HepG2 (cell line): ENCODE results near the gene SULT1B1. TPM values are rescaled to one million over a fixed set of nuclear protein-coding genes. Genes with fewer than 3 reads are reported as not detected.
A peak's percentile ranks its signal among the peaks of the same experiment; 100 is the strongest.

ENCODE experiments used
- AKAP8 ChIP-seq: sonication (generic); formaldehyde crosslinking; IDR thresholded peaks from 2 replicates; pipeline ENCODE4 v1.5.1; 2020; ENCODE audit warnings: mild to moderate bottlenecking, missing genetic modification reagents
- CC2D1A ChIP-seq: sonication (generic); formaldehyde crosslinking; IDR thresholded peaks from 2 replicates; pipeline ENCODE4 v1.8.1; 2023; ENCODE audit warnings: mild to moderate bottlenecking, missing genetic modification reagents
- CREM ChIP-seq, 2 experiments: sonication (generic) in 1 of 2; formaldehyde crosslinking in 1 of 2; IDR thresholded peaks; 2 replicates each; pipeline versions ENCODE4 v1.4.0 to v1.6.1; 2016 to 2020; ENCODE audit warnings: antibody characterized with exemption in 1 of 2, mild to moderate bottlenecking in 1 of 2, missing genetic modification reagents in 1 of 2
- EP300 ChIP-seq, 3 experiments: sonication (generic) in 1 of 3; formaldehyde crosslinking in 1 of 3; IDR thresholded peaks; 2 replicates each; pipeline versions ENCODE4 v1.5.1 to v1.6.1; 2011 to 2020; ENCODE audit warnings: low read depth in 2 of 3, low read length in 2 of 3, borderline replicate concordance in 1 of 3, improper control_type of control experiment in 1 of 3, mild to moderate bottlenecking in 1 of 3, missing genetic modification reagents in 1 of 3, moderate library complexity in 1 of 3
- EZH2 ChIP-seq: conservative IDR thresholded peaks from 2 replicates; pipeline ENCODE4 v1.6.1; 2012; ENCODE audit warnings: mild to moderate bottlenecking, low read depth, low read length, moderate library complexity
- HMGA1 ChIP-seq: sonication (generic); formaldehyde crosslinking; conservative IDR thresholded peaks from 2 replicates; pipeline ENCODE4 v1.4.0; 2020; ENCODE audit warnings: missing genetic modification reagents
- PAXIP1 ChIP-seq: sonication (generic); formaldehyde crosslinking; conservative IDR thresholded peaks from 2 replicates; pipeline ENCODE4 v1.4.0; 2020; ENCODE audit warnings: mild to moderate bottlenecking, missing genetic modification reagents, moderate library complexity
- PHF20 ChIP-seq: sonication (generic); formaldehyde crosslinking; IDR thresholded peaks from 2 replicates; pipeline ENCODE4 v1.5.0; 2020; ENCODE audit warnings: mild to moderate bottlenecking, missing genetic modification reagents
- RAD51 ChIP-seq: fragments of 450-650 bp; IDR thresholded peaks from 2 replicates; pipeline ENCODE4 v1.6.1; 2016; ENCODE audit warnings: borderline replicate concordance
- THAP7 ChIP-seq: sonication (generic); formaldehyde crosslinking; IDR thresholded peaks from 2 replicates; pipeline ENCODE4 v1.8.1; 2023; ENCODE audit warnings: mild to moderate bottlenecking, missing genetic modification reagents
- TRAFD1 ChIP-seq: sonication (generic); formaldehyde crosslinking; IDR thresholded peaks from 2 replicates; pipeline ENCODE4 v1.5.1; 2020; ENCODE audit warnings: missing genetic modification reagents, mild to moderate bottlenecking, borderline replicate concordance
- YY1 ChIP-seq: IDR thresholded peaks from 2 replicates; pipeline ENCODE4 v1.6.1; 2011; ENCODE audit warnings: low read length, low read depth, moderate library complexity, mild to moderate bottlenecking; ENCODE audit not compliant: insufficient read depth, insufficient replicate concordance
- ZFYVE20 ChIP-seq: sonication (generic); formaldehyde crosslinking; IDR thresholded peaks from 2 replicates; pipeline ENCODE4 v1.8.0; 2023; ENCODE audit warnings: low read depth, mild to moderate bottlenecking, moderate library complexity, missing genetic modification reagents, borderline replicate concordance
- ZNF296 ChIP-seq: sonication (generic); formaldehyde crosslinking; conservative IDR thresholded peaks from 2 replicates; pipeline ENCODE4 v1.5.0; 2020; ENCODE audit warnings: mild to moderate bottlenecking, missing genetic modification reagents
- ZNF552 ChIP-seq: sonication (generic); formaldehyde crosslinking; IDR thresholded peaks from 2 replicates; pipeline ENCODE4 v1.9.0; 2022; ENCODE audit warnings: missing genetic modification reagents, mild to moderate bottlenecking, borderline replicate concordance
- ZNF567 ChIP-seq: sonication (generic); formaldehyde crosslinking; IDR thresholded peaks from 2 replicates; pipeline ENCODE4 v1.8.1; 2023; ENCODE audit warnings: mild to moderate bottlenecking, missing genetic modification reagents, borderline replicate concordance
- ZNF576 ChIP-seq: sonication (generic); formaldehyde crosslinking; IDR thresholded peaks from 2 replicates; pipeline ENCODE4 v1.4.0; 2020; ENCODE audit warnings: mild to moderate bottlenecking, missing genetic modification reagents
- ZNF713 ChIP-seq: sonication (generic); formaldehyde crosslinking; IDR thresholded peaks from 2 replicates; pipeline ENCODE4 v1.4.0; 2020; ENCODE audit warnings: mild to moderate bottlenecking, missing genetic modification reagents
- ZNF746 ChIP-seq: sonication (generic); formaldehyde crosslinking; IDR thresholded peaks from 2 replicates; pipeline ENCODE4 v1.8.0; 2022; ENCODE audit warnings: mild to moderate bottlenecking, missing genetic modification reagents
- polyA plus RNA-seq, 8 experiments: library from polyadenylated mRNA; depleted of rRNA in 3 of 8; stranded (reverse) in 7 of 8; unstranded in 1 of 8; fragments of >200 nt; fragmentation: Illumina TruSeq in 4 of 8; extraction: Trizol in 4 of 8; gene quantifications; 2 replicates each; pipeline versions ENCODE4 v1.2.1 to v1.2.3, GENCODE V29; 2011 to 2016; ENCODE audit warnings: low read depth in 4 of 8, missing spikeins in 1 of 8, mixed read lengths in 1 of 8; ENCODE audit not compliant: insufficient read depth in 1 of 8
- total RNA-seq, 5 experiments: library from RNA; depleted of rRNA; stranded (reverse); fragments of >200 nt; fragmentation: Illumina TruSeq; extraction: Trizol; gene quantifications; 2 replicates each; pipeline ENCODE4 v1.2.3, GENCODE V29; 2016; ENCODE audit warnings: low read depth in 1 of 5
- TF ChIP-seq, protein P1 (sequence below): sonication (generic); formaldehyde crosslinking; IDR thresholded peaks from 2 replicates; pipeline ENCODE4 v1.8.1; 2023; ENCODE audit warnings: missing genetic modification reagents, mild to moderate bottlenecking, borderline replicate concordance

The SULT1B1 gene
- total and polyA plus RNA-seq, 2 of the 13 experiments (the other 11 are each of a cell fraction or from before 2014, with no cell fraction given): 0.20 to 0.25 TPM

GRCh38 chr4:69781458-69782418 is 21.3 kb upstream of the SULT1B1 start (continued):
- TF ChIP-seq HMGA1 (CRISPR knock-in tag) (no peak), CC2D1A (CRISPR knock-in tag) (no peak), PHF20 (CRISPR knock-in tag) (no peak), YY1 (peak; percentile 20), ZNF713 (no peak), ZFYVE20 (CRISPR knock-in tag) (no peak), RAD51 (no peak), EP300 (IDR thresholded peaks at IDR 0.05; ENCODE audit: low read depth in 2 of 2, low read length in 2 of 2) (peak in 1 of 2 experiments; percentile 97; a peak in 2 of 4 replicates), EP300 (CRISPR knock-in tag; IDR thresholded peaks at IDR 0.05; ENCODE audit: borderline replicate concordance) (peak; percentile 96), AKAP8 (CRISPR knock-in tag) (no peak), CREM (IDR thresholded peaks at IDR 0.05) (peak; percentile 91), CREM (CRISPR knock-in tag; IDR thresholded peaks at IDR 0.05) (no peak), PAXIP1 (peak; percentile 98), ZNF576 (CRISPR knock-in tag) (no peak), ZNF296 (no peak), EZH2 (no peak), ZNF567 (CRISPR knock-in tag) (no peak), THAP7 (CRISPR knock-in tag) (no peak), ZNF552 (no peak), ZNF746 (no peak), TRAFD1 (CRISPR knock-in tag) (no peak)
- TF ChIP-seq, protein P1, sequence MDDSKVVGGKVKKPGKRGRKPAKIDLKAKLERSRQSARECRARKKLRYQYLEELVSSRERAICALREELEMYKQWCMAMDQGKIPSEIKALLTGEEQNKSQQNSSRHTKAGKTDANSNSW: no peak
